GM18505 (cell line): ENCODE results near the gene FASN.
"Not testable (repeated sequence)": the region's sequence is repeated elsewhere in the genome, so short reads cannot be mapped to it uniquely, and the experiment has no call there.

ENCODE experiments used
- ATAC-seq: cut with Tn5 transposase; IDR thresholded peaks from one replicate; pipeline ENCODE4 v1.9.1; 2021; ENCODE audit not compliant: unreplicated experiment
- POLR2A ChIP-seq: IDR thresholded peaks from 4 replicates; pipeline ENCODE4 v1.6.1; 2011; ENCODE audit warnings: borderline replicate concordance; ENCODE audit not compliant: insufficient read depth, insufficient read length; ENCODE audit errors: extremely low read depth

FASN gene

DNA sequence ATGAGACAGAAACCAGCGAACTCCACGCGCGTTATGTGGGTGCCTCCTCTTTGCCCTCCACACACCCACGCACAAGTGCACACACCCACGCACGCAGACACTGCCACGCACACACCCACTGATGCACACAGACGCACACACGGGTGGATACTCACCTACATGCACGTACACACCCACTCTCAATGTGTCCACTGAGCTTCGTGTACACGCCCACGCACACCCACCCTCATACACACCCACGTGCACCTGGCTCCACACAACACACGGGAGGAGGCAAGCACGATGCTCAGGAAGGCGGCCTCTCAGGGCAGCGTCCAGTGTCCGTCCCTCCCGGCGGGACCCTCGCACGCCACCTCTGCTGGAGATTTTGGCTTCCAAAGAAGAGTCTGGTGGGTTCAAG is 50.7 kb downstream of the FASN start:
- ATAC-seq, result no peak
- no peak for TF ChIP-seq POLR2A

DNA sequence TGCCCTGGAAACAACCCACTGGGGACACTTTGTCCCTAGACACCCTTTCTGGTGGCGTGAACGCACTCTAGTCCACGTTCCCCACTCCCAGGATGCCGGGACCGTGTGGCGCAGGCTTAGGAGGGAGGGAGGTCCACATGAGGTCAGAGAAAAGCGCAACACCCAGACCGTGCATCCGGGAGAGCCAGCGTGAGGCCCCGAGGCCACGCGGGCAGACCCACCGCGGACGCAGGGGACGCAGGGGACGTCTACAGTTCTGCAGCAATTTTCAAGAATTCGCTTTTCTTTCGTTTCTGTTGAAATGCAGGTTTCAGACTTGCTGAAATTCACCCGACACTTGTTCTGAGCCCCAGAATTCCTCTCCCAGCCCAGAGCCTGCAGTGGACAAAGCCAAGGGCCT is 51.1 kb downstream of the FASN start:
- no peak for ATAC-seq
- no peak for TF ChIP-seq POLR2A

GRCh38 chr17:82045936-82046484 is 52.0 kb downstream of the FASN start:
- ATAC-seq, result no peak
- no peak for TF ChIP-seq POLR2A

DNA sequence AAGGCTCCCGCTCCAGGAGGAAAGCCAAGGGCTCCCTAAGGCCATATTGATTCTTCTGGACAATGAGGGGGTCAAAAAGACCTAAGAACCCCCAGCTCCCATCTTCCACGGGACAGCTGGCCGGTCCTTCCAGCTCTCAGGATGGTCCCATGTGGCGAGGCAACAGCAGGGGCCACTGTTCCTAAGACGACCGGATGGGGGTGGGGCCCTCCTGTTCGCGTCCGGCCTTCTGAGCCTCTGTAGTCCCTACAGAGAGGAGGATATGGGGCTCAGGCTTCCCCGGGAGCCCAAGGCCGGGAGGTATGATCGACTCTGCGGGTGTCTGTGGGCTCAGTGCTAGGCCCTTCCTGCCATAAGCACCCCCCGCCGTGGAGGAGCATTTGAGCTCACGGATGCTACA is 54.5 kb downstream of the FASN start:
- no peak for TF ChIP-seq POLR2A
- no peak for ATAC-seq

DNA sequence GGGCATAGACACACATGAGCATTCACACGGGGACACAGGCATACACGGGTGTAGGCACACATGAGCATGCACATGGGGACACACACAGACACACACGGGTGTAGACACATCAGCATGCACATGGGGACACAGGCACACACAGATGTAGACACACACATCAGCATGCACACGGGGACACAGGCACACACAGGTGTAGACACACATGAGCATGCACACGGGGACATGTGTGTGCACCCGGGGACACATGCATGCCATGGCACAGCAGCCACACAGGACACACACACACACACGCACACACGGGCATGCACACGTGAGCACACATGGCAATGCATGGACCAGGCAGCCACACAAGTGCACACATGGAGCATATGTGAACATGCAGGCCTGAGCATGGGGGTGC is 55.4 kb downstream of the FASN start:
- no peak for TF ChIP-seq POLR2A
- no peak for ATAC-seq

- ATAC-seq, result no peak
- TF ChIP-seq POLR2A, result no peak
Observed at GRCh38 chr17:82041144-82041814, 56.8 kb downstream of the FASN start.

DNA sequence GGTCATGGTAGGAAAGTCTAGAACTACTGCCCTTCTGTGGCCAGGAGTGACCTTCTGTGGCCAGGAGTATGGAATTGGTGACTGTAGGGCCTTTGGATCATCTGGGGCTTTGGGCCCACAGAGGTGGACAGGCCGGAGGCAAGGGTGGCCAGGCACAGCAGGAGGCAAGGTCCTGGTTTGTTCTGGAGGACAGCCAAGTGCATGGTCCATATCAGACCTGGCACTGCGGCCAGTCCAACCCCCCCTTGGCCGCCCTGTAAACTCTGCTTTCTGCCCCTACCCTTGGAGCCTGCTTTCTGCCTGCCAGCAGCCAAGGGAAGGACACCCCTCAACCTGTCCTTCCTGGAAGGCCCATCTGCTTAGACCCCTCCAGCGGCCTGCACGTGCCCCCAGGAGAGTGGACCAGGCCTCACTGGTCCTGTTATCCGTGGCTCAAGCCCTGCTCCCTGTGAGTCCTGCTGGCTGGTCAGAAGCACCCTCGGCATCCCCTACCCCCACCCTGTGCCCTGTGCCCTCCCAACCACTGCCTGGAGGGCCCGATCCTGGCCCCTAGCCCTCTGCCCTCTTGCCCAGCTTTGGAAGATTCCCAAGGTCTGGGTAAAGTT is 58.2 kb downstream of the FASN start:
- no peak for ATAC-seq
- no peak for TF ChIP-seq POLR2A

GRCh38 chr17:82038796-82039409 is 59.1 kb downstream of the FASN start:
- ATAC-seq, result not testable (repeated sequence)

DNA sequence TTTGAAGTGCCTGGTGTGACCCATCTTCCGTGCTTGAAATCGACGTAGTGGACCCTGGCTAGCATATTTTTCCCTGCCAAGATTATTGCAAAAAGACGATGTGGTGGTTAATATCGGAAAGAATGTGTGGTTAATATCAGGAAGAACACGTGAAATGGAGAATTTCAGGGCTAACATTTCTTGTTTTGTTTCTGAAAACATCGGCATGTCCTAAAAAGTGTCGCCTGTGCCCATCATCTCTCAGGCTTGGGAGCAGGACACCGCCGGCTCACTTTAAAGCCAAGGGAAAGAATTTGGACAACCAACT is 60.2 kb downstream of the FASN start:
- no peak for ATAC-seq
- TF ChIP-seq POLR2A, result no peak

- ATAC-seq, result peak; percentile 76
- TF ChIP-seq POLR2A, result peak; percentile 94
Observed at GRCh38 chr17:82037092-82037888, 60.7 kb downstream of the FASN start, which contains the start of gene DCXR. DCXR (minus strand) TSS chr17:82037697; CDS start chr17:82037682, 15 bp downstream.

GRCh38 chr17:82036634-82037091 is 61.4 kb downstream of the FASN start:
- TF ChIP-seq POLR2A, result no peak
- no peak for ATAC-seq

- no peak for ATAC-seq
- TF ChIP-seq POLR2A, result no peak
Observed at GRCh38 chr17:82035956-82036633, 61.9 kb downstream of the FASN start.

GRCh38 chr17:82035488-82035887 is 62.5 kb downstream of the FASN start:
- no peak for ATAC-seq
- TF ChIP-seq POLR2A, result no peak
